CD8-positive, alpha-beta memory T cell (primary cell): Measurements from ENCODE around the gene ELMO1. TPM values are rescaled to one million over a fixed set of nuclear protein-coding genes. Genes with fewer than 3 reads are reported as not detected.

ENCODE experiments used
- CTCF ChIA-PET: fragments of 350-600 bp; sonication (Branson Sonifier 250); formaldehyde crosslinking; loops from one replicate; lab custom pipeline; 2021; ENCODE audit warnings: antibody characterized with exemption; lab: Charles Lee
- POLR2A ChIA-PET: fragments of 350-600 bp; sonication (Branson Sonifier 250); formaldehyde crosslinking; loops from one replicate; lab custom pipeline; 2021; ENCODE audit warnings: antibody characterized with exemption; lab: Charles Lee
- DNase-seq, 5 donors: peaks; one replicate each; pipeline versions ENCODE4 v3.0.0 to v3.0.0-alpha.2; 2020 to 2022; ENCODE audit warnings: mixed read lengths in 1 of 5
- H3K27ac ChIP-seq: one replicate; pipeline ENCODE4 v1.7.0; 2013; ENCODE audit warnings: low read depth, mild to moderate bottlenecking, low read length, moderate library complexity
- H3K27me3 ChIP-seq: 2 replicates; pipeline ENCODE4 v1.7.0; 2013; ENCODE audit warnings: low read length, mild to moderate bottlenecking; ENCODE audit not compliant: insufficient read depth, poor library complexity, severe bottlenecking
- H3K36me3 ChIP-seq: 2 replicates; pipeline ENCODE4 v1.7.0; 2013; ENCODE audit warnings: mild to moderate bottlenecking, low read length, moderate library complexity; ENCODE audit not compliant: insufficient read depth
- H3K4me1 ChIP-seq: 2 replicates; pipeline ENCODE4 v1.7.0; 2013; ENCODE audit warnings: mild to moderate bottlenecking, low read length, moderate library complexity; ENCODE audit not compliant: insufficient read depth
- H3K4me3 ChIP-seq: 2 replicates; pipeline ENCODE4 v1.7.0; 2013; ENCODE audit warnings: mild to moderate bottlenecking, low read length
- H3K9me3 ChIP-seq: 2 replicates; pipeline ENCODE4 v1.7.0; 2013; ENCODE audit warnings: mild to moderate bottlenecking, low read length
- H3K27ac Mint-ChIP-seq, 8 donors: one replicate each; pipeline ENCODE4 v1.8.0; 2020 to 2021; ENCODE audit warnings: mixed read lengths in 8 of 8, mild to moderate bottlenecking in 6 of 8, inconsistent platforms in 3 of 8, moderate library complexity in 3 of 8
- H3K27me3 Mint-ChIP-seq, 2 donors: one replicate each; pipeline ENCODE4 v1.8.0; 2020 to 2021; ENCODE audit warnings: mixed read lengths in 2 of 2, mild to moderate bottlenecking in 1 of 2, moderate library complexity in 1 of 2
- H3K36me3 Mint-ChIP-seq, 3 donors: one replicate each; pipeline ENCODE4 v1.8.0; 2020 to 2021; ENCODE audit warnings: mixed read lengths in 3 of 3, inconsistent platforms in 1 of 3, mild to moderate bottlenecking in 1 of 3
- H3K4me1 Mint-ChIP-seq, 3 donors: one replicate each; pipeline ENCODE4 v1.8.0; 2020 to 2021; ENCODE audit warnings: mixed read lengths in 3 of 3, inconsistent platforms in 1 of 3, mild to moderate bottlenecking in 1 of 3
- H3K4me3 Mint-ChIP-seq, 7 donors: one replicate each; pipeline ENCODE4 v1.8.0; 2020 to 2021; ENCODE audit warnings: mixed read lengths in 7 of 7, mild to moderate bottlenecking in 6 of 7, moderate library complexity in 4 of 7, inconsistent platforms in 2 of 7
- H3K9me3 Mint-ChIP-seq, 5 donors: one replicate each; pipeline ENCODE4 v1.8.0; 2020 to 2022; ENCODE audit warnings: mixed read lengths in 5 of 5, mild to moderate bottlenecking in 3 of 5, moderate library complexity in 2 of 5, inconsistent platforms in 1 of 5
- polyA plus RNA-seq: library from polyadenylated mRNA; unstranded; fragments of 300-500 nt; fragmentation: Illumina TruSeq; gene quantifications from one replicate; pipeline ENCODE4 v1.2.3, GENCODE V29; 2021
- total RNA-seq, 2 experiments: library from RNA; stranded (reverse); gene quantifications; one replicate each; pipeline ENCODE4 v1.2.3, GENCODE V29; 2021

ELMO1 gene
- total and polyA plus RNA-seq, 3 experiments from 2014 or later, result 65.6 to 74.4 (median 66.2) TPM

GRCh38 chr7:37431413-37431812 lies 17.3 kb downstream of the ELMO1 start:
- peaks cover 54 to 70% (median 56%) of the 10 kb centered on the region in 3 donors for H3K4me1 Mint-ChIP-seq
- POLR2A ChIA-PET, result no interaction called here

GRCh38 chr7:37430640-37431039 lies 18.0 kb downstream of the ELMO1 start:
- H3K27me3 ChIP-seq, result no peaks in the 10 kb centered on the region
- no peak for DNase-seq
- Mint-ChIP-seq H3K9me3 (no peaks in the 10 kb centered on the region), H3K36me3 (peaks cover 0 to 39% (median 21%) of the 10 kb centered on the region in 3 donors), H3K27ac (no peak overlapping the region), H3K4me1 (peaks cover 52 to 62% (median 54%) of the 10 kb centered on the region in 3 donors), H3K27me3 (peaks cover 0 to 6% of the 10 kb centered on the region in 2 donors), H3K4me3 (no peak overlapping the region)
- POLR2A ChIA-PET, result no interaction called here
- H3K36me3 ChIP-seq, result no peaks in the 10 kb centered on the region
- H3K4me3 ChIP-seq, result no peak overlapping the region
- H3K4me1 ChIP-seq, result peaks cover 36% of the 10 kb centered on the region
- no peaks in the 10 kb centered on the region for H3K9me3 ChIP-seq
- CTCF ChIA-PET, result interaction anchor here (1.2 kb wide), 1 partner anchor 146 kb away, joined by 3 read pairs; no protein-coding TSS in a partner anchor
- no peak overlapping the region for H3K27ac ChIP-seq

More at GRCh38 chr7:37431413-37431812, 17.3 kb downstream of the ELMO1 start:
- H3K27ac Mint-ChIP-seq, result no peak overlapping the region
- H3K27me3 Mint-ChIP-seq, result peaks cover 0 to 6% of the 10 kb centered on the region in 2 donors
- Histone ChIP-seq H3K4me1 (peaks cover 40% of the 10 kb centered on the region), H3K27me3 (no peaks in the 10 kb centered on the region), H3K4me3 (no peak overlapping the region), H3K36me3 (no peaks in the 10 kb centered on the region), H3K9me3 (no peaks in the 10 kb centered on the region), H3K27ac (no peak overlapping the region)
- H3K36me3 Mint-ChIP-seq, result peaks cover 0 to 38% (median 21%) of the 10 kb centered on the region in 3 donors
- no peak overlapping the region for H3K4me3 Mint-ChIP-seq
- CTCF ChIA-PET, result no interaction called here
- DNase-seq, result no peak
- no peaks in the 10 kb centered on the region for H3K9me3 Mint-ChIP-seq

GRCh38 chr7:37430171-37430570 lies 18.5 kb downstream of the ELMO1 start:
- Mint-ChIP-seq H3K27me3 (peaks cover 0 to 6% of the 10 kb centered on the region in 2 donors), H3K4me1 (peaks cover 48 to 57% (median 49%) of the 10 kb centered on the region in 3 donors), H3K4me3 (no peak overlapping the region), H3K36me3 (peaks cover 0 to 39% (median 21%) of the 10 kb centered on the region in 3 donors), H3K9me3 (no peaks in the 10 kb centered on the region), H3K27ac (no peak overlapping the region)
- H3K4me1 ChIP-seq, result peaks cover 32% of the 10 kb centered on the region
- ChIA-PET POLR2A (no interaction called here), CTCF (interaction anchor here (1.2 kb wide), 1 partner anchor 146 kb away, joined by 3 read pairs; no protein-coding TSS in a partner anchor)
- H3K4me3 ChIP-seq, result no peak overlapping the region
- H3K36me3 ChIP-seq, result no peaks in the 10 kb centered on the region
- no peaks in the 10 kb centered on the region for H3K9me3 ChIP-seq
- no peak overlapping the region for H3K27ac ChIP-seq
- no peaks in the 10 kb centered on the region for H3K27me3 ChIP-seq
- no peak for DNase-seq

GRCh38 chr7:37429435-37429791 lies 19.3 kb downstream of the ELMO1 start:
- H3K36me3 ChIP-seq, result no peaks in the 10 kb centered on the region
- H3K27ac ChIP-seq, result no peak overlapping the region
- Mint-ChIP-seq H3K27me3 (peaks cover 0 to 4% of the 10 kb centered on the region in 2 donors), H3K4me3 (peak overlapping the region in 1 of 7 donors; percentile 0), H3K36me3 (peaks cover 0 to 39% (median 21%) of the 10 kb centered on the region in 3 donors), H3K9me3 (no peaks in the 10 kb centered on the region), H3K27ac (peak overlapping the region in 1 of 8 donors; percentile 20), H3K4me1 (peaks cover 40 to 53% (median 41%) of the 10 kb centered on the region in 3 donors)
- CTCF ChIA-PET, result no interaction called here
- H3K4me3 ChIP-seq, result no peak overlapping the region
- no peaks in the 10 kb centered on the region for H3K9me3 ChIP-seq
- no peaks in the 10 kb centered on the region for H3K27me3 ChIP-seq
- POLR2A ChIA-PET, result no interaction called here
- H3K4me1 ChIP-seq, result peaks cover 25% of the 10 kb centered on the region
- no peak for DNase-seq

- Histone ChIP-seq H3K27me3 (no peaks in the 10 kb centered on the region), H3K9me3 (no peaks in the 10 kb centered on the region), H3K4me3 (no peak overlapping the region), H3K4me1 (peaks cover 19% of the 10 kb centered on the region), H3K27ac (no peak overlapping the region), H3K36me3 (no peaks in the 10 kb centered on the region)
- ChIA-PET CTCF (interaction anchor here (0.9 kb wide), 1 partner anchor 19 kb away, joined by 3 read pairs; the partner anchor contains the start of gene ELMO1), POLR2A (no interaction called here)
- Mint-ChIP-seq H3K27ac (peak overlapping the region in 1 of 8 donors; percentile 25), H3K4me3 (no peak overlapping the region), H3K27me3 (peaks cover 0 to 4% of the 10 kb centered on the region in 2 donors), H3K9me3 (no peaks in the 10 kb centered on the region), H3K4me1 (peaks cover 36 to 53% (median 38%) of the 10 kb centered on the region in 3 donors), H3K36me3 (peaks cover 0 to 39% (median 21%) of the 10 kb centered on the region in 3 donors)
- DNase-seq, result no peak
Measured at GRCh38 chr7:37428681-37429434, 19.8 kb downstream of the ELMO1 start.

- Histone ChIP-seq H3K27ac (no peak overlapping the region), H3K36me3 (no peaks in the 10 kb centered on the region), H3K4me3 (no peak overlapping the region), H3K4me1 (peaks cover 10% of the 10 kb centered on the region), H3K9me3 (no peaks in the 10 kb centered on the region), H3K27me3 (no peaks in the 10 kb centered on the region)
- Mint-ChIP-seq H3K4me3 (no peak overlapping the region), H3K27ac (no peak overlapping the region), H3K9me3 (no peaks in the 10 kb centered on the region), H3K4me1 (peaks cover 22 to 40% (median 23%) of the 10 kb centered on the region in 3 donors), H3K36me3 (peaks cover 0 to 39% (median 21%) of the 10 kb centered on the region in 3 donors), H3K27me3 (peaks cover 0 to 2% of the 10 kb centered on the region in 2 donors)
- ChIA-PET POLR2A (no interaction called here), CTCF (no interaction called here)
- no peak for DNase-seq
Measured at GRCh38 chr7:37427276-37427940, 21.3 kb downstream of the ELMO1 start.

- Mint-ChIP-seq H3K4me3 (no peak overlapping the region), H3K4me1 (peaks cover 25 to 45% (median 30%) of the 10 kb centered on the region in 3 donors), H3K27me3 (peaks cover 0 to 2% of the 10 kb centered on the region in 2 donors), H3K27ac (no peak overlapping the region), H3K36me3 (peaks cover 0 to 35% (median 20%) of the 10 kb centered on the region in 3 donors), H3K9me3 (no peaks in the 10 kb centered on the region)
- no peaks in the 10 kb centered on the region for H3K9me3 ChIP-seq
- H3K36me3 ChIP-seq, result no peaks in the 10 kb centered on the region
- no peak overlapping the region for H3K4me3 ChIP-seq
- ChIA-PET POLR2A (no interaction called here), CTCF (interaction anchor here (1.4 kb wide), 1 partner anchor 22 kb away, joined by 4 read pairs; no protein-coding TSS in a partner anchor)
- no peaks in the 10 kb centered on the region for H3K27me3 ChIP-seq
- no peak overlapping the region for H3K27ac ChIP-seq
- H3K4me1 ChIP-seq, result peaks cover 16% of the 10 kb centered on the region
- no peak for DNase-seq
Measured at GRCh38 chr7:37425498-37425897, 23.2 kb downstream of the ELMO1 start.
